LHCN-M2 (cell line): ENCODE measurements around the gene ACAN. TPM values are rescaled to one million over a fixed set of nuclear protein-coding genes. Genes with fewer than 3 reads are reported as not detected.

Experiments
- DNase-seq: peaks from one replicate; pipeline ENCODE4 v3.0.0-alpha.2; 2012; ENCODE audit warnings: low read depth
- total RNA-seq: library from RNA; depleted of rRNA; stranded (reverse); fragments of >200 nt; gene quantifications from 2 replicates; pipeline ENCODE4 v1.2.3, GENCODE V29; 2014

ACAN gene
- total RNA-seq, 1 experiment from 2014 or later: under 0.01 TPM

- no peak for DNase-seq
Observed at GRCh38 chr15:88802250-88802990, 816 bp upstream of the ACAN start.

DNA sequence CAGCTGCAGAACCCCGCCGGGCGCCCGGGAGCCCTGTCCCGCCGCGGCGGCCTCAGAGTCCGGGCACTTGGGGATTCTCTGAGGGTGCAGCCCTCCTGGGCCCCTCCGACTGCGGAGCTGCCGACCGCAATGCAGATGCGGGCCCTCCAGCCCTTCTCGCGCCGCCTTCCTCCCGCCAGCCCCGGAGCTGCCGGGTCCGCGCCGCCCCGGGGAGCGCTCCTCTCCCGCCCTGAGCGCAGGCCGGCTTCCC is 320 bp upstream of the ACAN start:
- no peak for DNase-seq

DNA sequence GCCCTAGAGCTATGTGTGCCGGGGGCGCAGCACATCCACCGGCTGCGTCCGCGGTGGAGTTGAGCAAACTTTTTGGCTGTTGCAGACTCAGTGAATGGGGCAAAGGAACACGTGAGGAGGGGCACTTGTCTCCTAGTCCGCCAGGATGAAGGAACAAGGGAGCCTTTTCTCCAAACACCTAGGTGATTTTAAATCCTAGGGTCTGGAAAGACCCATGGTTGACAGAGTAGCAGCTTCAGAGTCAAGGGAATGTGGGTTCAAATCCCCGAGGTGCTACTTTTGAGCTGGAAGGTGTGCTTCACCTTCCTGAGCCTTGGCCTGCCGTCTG is 648 bp downstream of the ACAN start:
- DNase-seq: no peak

DNA sequence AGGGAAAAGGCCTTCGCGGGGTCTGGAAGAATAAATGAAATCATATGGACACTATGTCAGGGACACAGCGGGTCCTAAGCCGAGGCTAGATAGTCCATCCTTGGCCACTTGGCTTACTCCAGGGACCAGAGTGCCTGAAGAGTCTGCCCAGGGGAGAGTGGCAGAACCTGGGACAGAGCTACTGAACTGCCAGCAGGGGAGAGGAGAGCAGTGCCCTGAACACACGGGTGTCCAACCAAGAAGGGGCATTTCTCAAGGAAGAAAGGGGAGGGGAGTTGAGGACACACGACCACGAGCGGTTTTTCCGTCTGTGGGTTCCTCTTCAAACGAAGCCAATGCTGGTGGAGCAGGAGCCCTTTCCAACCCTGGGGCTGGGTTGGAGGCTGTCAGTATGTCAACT is 1.0 kb downstream of the ACAN start:
- DNase-seq: no peak

- DNase-seq: no peak
Observed at GRCh38 chr15:88805031-88805780, 2.0 kb downstream of the ACAN start.

DNA sequence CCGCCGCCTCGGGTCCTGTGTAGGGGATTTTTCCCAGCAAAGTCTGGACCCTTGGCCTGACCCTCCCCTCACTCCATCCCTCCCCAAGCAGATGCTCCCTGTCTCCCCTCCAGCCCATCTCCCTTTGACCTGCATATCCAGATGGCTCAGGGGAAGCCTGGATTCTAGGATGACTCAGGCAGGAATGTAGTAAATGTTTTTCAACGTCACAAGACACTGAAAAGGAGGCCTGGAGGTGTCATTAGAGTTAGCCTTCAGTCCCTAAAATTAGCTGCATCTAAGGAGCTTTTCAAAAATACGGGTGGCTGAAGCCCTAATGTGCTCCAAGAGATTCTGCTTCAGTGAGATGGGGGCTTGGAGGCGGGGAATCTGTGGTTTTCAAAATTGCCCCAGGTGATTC is 7.2 kb downstream of the ACAN start:
- DNase-seq: no peak

GRCh38 chr15:88812133-88812532 is 8.9 kb downstream of the ACAN start:
- DNase-seq: no peak

DNA sequence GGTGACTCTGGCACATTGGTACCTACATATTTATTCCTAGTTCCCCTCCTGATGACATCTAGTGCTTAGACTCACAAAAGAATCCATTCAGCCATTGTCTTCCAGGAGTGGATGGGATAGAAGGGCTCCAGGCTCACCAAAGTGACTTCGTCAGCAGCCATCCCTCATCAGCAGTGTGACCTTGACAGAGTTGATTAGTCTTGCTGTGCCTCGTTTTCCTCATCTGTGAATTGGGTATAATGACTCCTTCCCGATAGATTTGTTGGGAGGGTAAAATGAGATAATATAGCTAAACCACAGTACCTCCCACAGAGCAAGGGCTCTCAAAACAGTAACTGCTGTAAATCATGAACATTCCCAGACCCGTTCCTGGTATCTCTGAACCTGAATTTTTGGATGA is 10.7 kb downstream of the ACAN start:
- DNase-seq: no peak

DNA sequence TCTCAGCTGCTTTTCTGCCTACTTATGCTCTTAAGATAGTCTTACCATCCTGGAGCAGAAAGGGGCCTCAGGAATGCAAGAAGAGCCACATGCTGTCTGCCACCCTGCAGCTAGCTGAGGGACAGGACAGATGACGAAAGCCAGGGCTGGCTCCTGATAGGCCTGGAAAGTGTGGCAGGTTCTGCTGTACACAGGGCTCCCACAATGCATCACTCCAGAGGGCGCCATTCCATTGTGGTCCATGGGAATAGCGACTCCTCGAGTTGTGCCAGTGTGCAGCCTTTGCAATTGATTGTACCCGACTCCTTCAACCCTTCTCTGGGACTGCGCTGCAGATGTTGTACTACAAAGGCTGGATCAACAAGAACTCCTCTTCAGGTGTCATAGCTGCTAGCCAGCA is 11.2 kb downstream of the ACAN start:
- no peak for DNase-seq

GRCh38 chr15:88818920-88819319 is 15.7 kb downstream of the ACAN start:
- no peak for DNase-seq

GRCh38 chr15:88821993-88822392 is 18.8 kb downstream of the ACAN start:
- no peak for DNase-seq

DNA sequence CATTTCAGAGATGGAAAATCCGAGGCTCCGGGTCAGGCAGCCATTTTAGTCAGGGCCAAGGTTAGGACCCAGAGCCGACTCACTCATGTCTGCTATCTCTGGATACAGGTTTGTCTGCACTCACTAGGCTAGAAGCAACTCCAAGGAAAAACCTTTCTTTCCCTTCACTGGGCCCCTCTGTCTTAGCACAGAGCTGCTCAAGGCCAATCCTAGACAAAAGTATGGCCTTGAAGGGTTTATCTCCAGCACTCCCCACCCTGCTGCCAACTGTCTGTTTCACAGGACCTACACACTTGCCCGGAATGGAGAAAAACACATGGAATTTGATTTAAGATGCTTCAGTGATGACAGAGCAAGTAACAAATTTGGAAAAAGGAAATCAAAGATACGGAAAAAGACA is 25.6 kb downstream of the ACAN start:
- no peak for DNase-seq

GRCh38 chr15:88830016-88830415 is 26.8 kb downstream of the ACAN start:
- no peak for DNase-seq

GRCh38 chr15:88832820-88833730 is 29.8 kb downstream of the ACAN start:
- DNase-seq: no peak

DNA sequence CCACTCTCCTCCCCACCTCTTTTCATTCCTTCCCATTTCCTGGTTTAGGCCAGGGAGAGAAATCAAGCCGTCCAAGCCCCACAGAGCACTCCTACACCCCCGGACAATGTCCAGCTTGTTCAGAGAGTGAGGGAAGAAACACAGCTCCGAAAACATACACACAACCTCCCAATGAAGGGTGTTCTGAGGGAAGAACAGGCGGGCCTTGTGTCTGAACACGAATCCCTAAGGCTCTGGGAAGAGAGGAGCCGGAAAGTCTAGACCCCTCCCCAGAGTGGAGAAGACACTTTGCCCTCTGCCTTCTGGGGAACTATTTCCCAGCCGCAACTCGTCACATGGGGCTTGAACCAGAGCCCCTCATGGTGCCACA is 30.5 kb downstream of the ACAN start:
- no peak for DNase-seq

GRCh38 chr15:88834211-88834812 is 31.1 kb downstream of the ACAN start:
- DNase-seq: peak; percentile 12

DNA sequence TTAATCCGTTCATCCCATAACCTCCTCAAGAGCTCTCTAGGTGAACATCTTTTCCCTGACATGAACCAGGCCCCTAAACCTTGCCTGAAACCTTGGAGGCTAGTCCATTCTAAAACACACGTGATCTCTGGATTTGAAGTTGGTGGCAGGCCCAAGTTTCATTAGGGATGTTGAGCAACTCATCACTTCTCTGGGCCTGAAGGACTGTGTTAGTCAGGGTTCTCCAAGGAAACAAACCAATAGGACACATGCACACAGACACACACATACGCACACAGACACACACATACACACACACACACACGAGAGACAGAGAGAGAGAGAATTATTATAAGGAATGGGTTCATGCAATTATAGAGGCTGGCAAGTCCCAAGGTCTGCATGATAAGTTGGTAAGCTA is 31.9 kb downstream of the ACAN start:
- DNase-seq: no peak

DNA sequence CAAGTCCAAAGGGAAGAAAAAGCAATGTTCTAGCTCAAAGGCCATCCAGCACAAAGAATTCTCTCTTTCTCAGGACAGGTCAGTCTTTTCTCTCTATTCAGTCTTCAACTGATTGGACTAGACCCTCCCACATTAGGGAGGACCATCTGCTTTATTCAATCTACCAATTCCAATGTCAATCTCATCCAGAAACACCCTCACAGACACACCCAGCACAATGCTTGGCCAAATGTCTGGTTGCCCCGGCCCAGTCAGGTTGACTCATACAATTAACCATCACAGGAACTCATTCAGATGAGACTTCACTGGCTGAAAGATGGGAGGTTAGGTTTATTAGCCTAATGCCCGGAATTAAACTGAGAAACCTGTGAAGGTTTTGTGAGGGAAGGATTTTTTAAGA is 32.4 kb downstream of the ACAN start:
- DNase-seq: peak; percentile 15

DNA sequence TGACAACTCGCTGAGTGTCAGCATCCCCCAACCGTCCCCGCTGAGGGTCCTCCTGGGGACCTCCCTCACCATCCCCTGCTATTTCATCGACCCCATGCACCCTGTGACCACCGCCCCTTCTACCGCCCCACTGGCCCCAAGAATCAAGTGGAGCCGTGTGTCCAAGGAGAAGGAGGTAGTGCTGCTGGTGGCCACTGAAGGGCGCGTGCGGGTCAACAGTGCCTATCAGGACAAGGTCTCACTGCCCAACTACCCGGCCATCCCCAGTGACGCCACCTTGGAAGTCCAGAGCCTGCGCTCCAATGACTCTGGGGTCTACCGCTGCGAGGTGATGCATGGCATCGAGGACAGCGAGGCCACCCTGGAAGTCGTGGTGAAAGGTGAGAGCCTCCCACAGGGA is 35.4 kb downstream of the ACAN start:
- DNase-seq: no peak

GRCh38 chr15:88839146-88839545 is 35.9 kb downstream of the ACAN start:
- DNase-seq: no peak

DNA sequence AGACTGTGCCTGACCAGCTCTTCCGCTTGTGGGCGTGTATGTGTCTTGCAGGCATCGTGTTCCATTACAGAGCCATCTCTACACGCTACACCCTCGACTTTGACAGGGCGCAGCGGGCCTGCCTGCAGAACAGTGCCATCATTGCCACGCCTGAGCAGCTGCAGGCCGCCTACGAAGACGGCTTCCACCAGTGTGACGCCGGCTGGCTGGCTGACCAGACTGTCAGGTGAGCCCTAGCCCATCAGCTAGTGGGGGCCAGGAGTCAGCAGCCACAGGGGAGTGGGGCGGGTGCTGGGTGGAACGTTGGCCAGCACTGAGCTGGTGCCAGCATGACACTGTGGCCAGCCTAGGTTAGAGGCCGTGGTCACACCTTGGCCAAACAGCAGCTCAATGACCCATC is 36.7 kb downstream of the ACAN start:
- no peak for DNase-seq

- no peak for DNase-seq
Observed at GRCh38 chr15:88841236-88841635, 38.0 kb downstream of the ACAN start.
